ENCODE measurements around the gene OPCML. TPM values are rescaled to one million over a fixed set of nuclear protein-coding genes. Genes with fewer than 3 reads are reported as not detected.

OPCML gene
- total RNA-seq, 4 donors from 2014 or later, result 0.06 to 0.83 (median 0.24) TPM

DNA sequence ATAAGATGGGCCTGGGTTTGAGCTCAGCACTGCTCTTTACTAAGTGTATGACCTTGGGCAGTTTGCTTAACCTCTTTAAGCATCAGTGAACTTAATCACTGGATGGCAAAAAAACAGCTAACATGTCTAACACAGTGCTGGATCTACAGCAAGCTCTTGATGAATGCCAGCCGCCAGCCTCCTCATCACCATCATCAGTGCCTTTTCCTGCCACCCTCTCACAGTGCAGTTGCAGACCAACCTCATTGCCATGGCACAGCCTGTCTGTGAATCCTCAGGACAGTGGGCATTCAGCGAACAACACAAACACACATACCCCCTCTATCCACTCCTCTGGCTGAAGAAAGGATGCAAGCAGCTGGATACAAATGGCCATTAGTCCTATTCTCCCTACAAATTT lies 133.0 kb downstream of the OPCML start:
- 95% methylated on average over 2 of the region's 2 CpGs for WGBS
- peak; percentile 72 for DNase-seq (ENCODE audit: extremely low spot score)
- H3K4me3 ChIP-seq, result no peak overlapping the region
- intact Hi-C loops (cut with DNase I), result no loop called here
- no peaks in the 10 kb centered on the region for H3K9me3 ChIP-seq
- H3K36me3 ChIP-seq, result no peaks in the 10 kb centered on the region
- no peaks in the 10 kb centered on the region for H3K27me3 ChIP-seq
- no peak overlapping the region for H3K27ac ChIP-seq (replicated peaks in 1 of 4)
- no peaks in the 10 kb centered on the region for H3K4me1 ChIP-seq
- TF ChIP-seq POLR2AphosphoS5 (IDR thresholded peaks at IDR 0.05) (no peak), EP300 (IDR thresholded peaks at IDR 0.05) (no peak), POLR2A (IDR thresholded peaks at IDR 0.05; ENCODE audit: low read depth) (no peak)
- TF ChIP-seq, protein P1, sequence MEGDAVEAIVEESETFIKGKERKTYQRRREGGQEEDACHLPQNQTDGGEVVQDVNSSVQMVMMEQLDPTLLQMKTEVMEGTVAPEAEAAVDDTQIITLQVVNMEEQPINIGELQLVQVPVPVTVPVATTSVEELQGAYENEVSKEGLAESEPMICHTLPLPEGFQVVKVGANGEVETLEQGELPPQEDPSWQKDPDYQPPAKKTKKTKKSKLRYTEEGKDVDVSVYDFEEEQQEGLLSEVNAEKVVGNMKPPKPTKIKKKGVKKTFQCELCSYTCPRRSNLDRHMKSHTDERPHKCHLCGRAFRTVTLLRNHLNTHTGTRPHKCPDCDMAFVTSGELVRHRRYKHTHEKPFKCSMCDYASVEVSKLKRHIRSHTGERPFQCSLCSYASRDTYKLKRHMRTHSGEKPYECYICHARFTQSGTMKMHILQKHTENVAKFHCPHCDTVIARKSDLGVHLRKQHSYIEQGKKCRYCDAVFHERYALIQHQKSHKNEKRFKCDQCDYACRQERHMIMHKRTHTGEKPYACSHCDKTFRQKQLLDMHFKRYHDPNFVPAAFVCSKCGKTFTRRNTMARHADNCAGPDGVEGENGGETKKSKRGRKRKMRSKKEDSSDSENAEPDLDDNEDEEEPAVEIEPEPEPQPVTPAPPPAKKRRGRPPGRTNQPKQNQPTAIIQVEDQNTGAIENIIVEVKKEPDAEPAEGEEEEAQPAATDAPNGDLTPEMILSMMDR (IDR thresholded peaks at IDR 0.05), result no peak

DNA sequence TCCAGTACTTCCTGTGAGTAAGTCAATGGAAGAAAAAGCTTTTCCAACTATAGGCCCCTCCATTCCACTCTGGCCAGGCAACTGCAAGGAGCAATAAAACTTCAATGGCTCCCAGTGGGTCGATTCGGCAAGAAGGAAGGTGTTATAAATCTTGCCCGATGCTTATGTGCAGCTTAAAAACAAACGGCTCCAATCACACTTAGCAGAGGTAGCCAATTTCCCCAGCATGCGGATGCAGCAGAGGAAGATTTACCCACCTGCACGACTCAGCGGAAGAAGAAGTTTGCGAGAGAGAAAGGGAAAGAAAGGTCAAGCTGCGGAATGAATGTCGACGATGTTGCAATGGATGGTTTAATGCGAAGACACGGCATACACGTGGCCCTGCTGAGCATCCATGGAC lies 141.5 kb downstream of the OPCML start:
- Histone ChIP-seq H3K4me1 (no peaks in the 10 kb centered on the region), H3K9me3 (no peaks in the 10 kb centered on the region), H3K4me3 (no peak overlapping the region), H3K27me3 (peaks cover 0 to 6% (median 0%) of the 10 kb centered on the region in 4 donors), H3K36me3 (no peaks in the 10 kb centered on the region), H3K27ac (replicated peaks in 1 of 4) (no peak overlapping the region)
- peak; percentile 89 for DNase-seq (ENCODE audit: extremely low spot score)
- no peak for TF ChIP-seq POLR2AphosphoS5 (IDR thresholded peaks at IDR 0.05)
- no peak for TF ChIP-seq POLR2A (IDR thresholded peaks at IDR 0.05; ENCODE audit: low read depth)
- TF ChIP-seq, protein P1 (IDR thresholded peaks at IDR 0.05), result no peak
- TF ChIP-seq EP300 (IDR thresholded peaks at IDR 0.05), result no peak
- 88% methylated on average over 14 of the region's 14 CpGs for WGBS
- intact Hi-C loops (cut with DNase I), result no loop called here

DNA sequence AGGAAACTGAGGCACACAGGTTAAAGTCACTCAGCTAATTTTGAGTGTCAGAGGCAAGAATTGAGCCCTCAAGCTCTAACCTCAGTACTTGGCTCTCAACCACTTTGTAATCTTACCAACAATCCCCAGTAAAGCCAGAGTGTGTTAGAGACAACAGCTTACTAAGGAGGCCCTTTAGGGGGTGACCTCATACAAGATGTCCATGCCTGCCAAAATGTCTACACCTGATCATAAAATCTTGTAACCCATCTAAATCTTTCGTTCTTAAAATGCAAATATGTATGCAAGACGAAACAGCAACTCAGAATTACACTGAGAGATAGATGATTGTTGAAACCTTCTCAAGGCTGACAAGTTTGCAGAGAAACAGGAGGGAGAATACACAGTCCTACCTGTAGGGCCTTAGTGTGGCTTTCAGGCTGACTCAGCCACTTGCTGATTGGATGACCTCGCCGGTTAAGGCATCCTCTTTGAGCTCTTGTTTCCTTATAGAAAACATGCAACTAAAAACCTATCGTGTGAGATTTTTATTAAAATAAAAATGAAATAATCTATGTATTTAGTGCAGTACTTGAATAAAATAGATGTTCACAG lies 143.2 kb downstream of the OPCML start:
- intact Hi-C loops (cut with DNase I), result no loop called here
- no peak overlapping the region for H3K4me3 ChIP-seq
- TF ChIP-seq POLR2A (IDR thresholded peaks at IDR 0.05; ENCODE audit: low read depth) (no peak), EP300 (IDR thresholded peaks at IDR 0.05) (no peak), POLR2AphosphoS5 (IDR thresholded peaks at IDR 0.05) (no peak)
- TF ChIP-seq, protein P1 (IDR thresholded peaks at IDR 0.05), result no peak
- DNase-seq (ENCODE audit: extremely low spot score), result peak; percentile 78
- no peaks in the 10 kb centered on the region for H3K4me1 ChIP-seq
- H3K36me3 ChIP-seq, result no peaks in the 10 kb centered on the region
- no peak overlapping the region for H3K27ac ChIP-seq (replicated peaks in 1 of 4)
- H3K27me3 ChIP-seq, result peaks cover 0 to 10% (median 0%) of the 10 kb centered on the region in 4 donors
- no peaks in the 10 kb centered on the region for H3K9me3 ChIP-seq
- 95% methylated on average over 5 of the region's 5 CpGs for WGBS

DNA sequence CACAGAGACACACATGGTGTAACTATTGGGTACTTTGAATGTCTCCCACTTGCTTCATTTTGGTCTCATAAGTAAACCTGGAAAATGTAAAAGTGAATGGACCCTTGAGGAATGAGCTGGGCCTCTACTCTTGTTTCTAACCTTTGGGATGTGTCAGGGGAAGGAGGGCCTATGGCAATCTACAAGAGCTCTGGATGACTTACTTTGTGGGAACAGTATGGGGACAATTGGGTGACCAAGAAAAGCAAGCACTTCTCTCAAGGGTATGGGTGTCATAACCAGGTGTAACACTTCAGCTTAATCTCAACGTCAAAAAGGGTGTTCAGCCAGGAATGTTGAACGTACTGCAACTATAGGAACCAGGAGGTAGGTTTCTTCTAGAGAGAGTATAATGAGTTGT lies 144.0 kb downstream of the OPCML start:
- peaks cover 0 to 10% (median 0%) of the 10 kb centered on the region in 4 donors for H3K27me3 ChIP-seq
- DNase-seq (ENCODE audit: extremely low spot score), result no peak
- TF ChIP-seq EP300 (IDR thresholded peaks at IDR 0.05) (no peak), POLR2A (IDR thresholded peaks at IDR 0.05; ENCODE audit: low read depth) (no peak), POLR2AphosphoS5 (IDR thresholded peaks at IDR 0.05) (no peak)
- TF ChIP-seq, protein P1 (IDR thresholded peaks at IDR 0.05), result no peak
- intact Hi-C loops (cut with DNase I), result no loop called here
- H3K36me3 ChIP-seq, result no peaks in the 10 kb centered on the region
- H3K4me1 ChIP-seq, result no peaks in the 10 kb centered on the region
- H3K4me3 ChIP-seq, result no peak overlapping the region
- WGBS, result 86% methylated on average over 2 of the region's 2 CpGs
- no peak overlapping the region for H3K27ac ChIP-seq (replicated peaks in 1 of 4)
- no peaks in the 10 kb centered on the region for H3K9me3 ChIP-seq

DNA sequence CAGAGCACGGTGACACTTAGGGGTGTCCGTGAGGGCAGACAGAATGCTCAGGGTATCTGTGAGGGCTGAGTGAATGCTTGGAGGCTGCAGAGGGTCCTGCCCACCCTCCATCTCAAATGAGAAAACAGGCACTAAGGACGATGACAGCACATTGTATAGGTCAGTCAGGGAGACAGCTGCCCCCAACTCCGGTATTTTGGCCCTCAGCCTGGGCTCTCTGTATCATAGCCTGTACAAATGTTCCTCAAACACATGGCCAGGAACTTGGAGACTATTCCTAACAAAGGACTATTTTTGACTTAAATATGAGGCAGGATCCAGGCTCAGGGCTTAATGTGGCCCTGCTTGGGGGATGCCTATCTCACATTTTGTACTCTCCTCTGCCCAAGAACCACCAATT lies 145.4 kb downstream of the OPCML start:
- H3K4me1 ChIP-seq, result no peaks in the 10 kb centered on the region
- no peaks in the 10 kb centered on the region for H3K9me3 ChIP-seq
- no peaks in the 10 kb centered on the region for H3K36me3 ChIP-seq
- no peak overlapping the region for H3K4me3 ChIP-seq
- peak; percentile 72 for DNase-seq (ENCODE audit: extremely low spot score)
- TF ChIP-seq POLR2AphosphoS5 (IDR thresholded peaks at IDR 0.05) (no peak), POLR2A (IDR thresholded peaks at IDR 0.05; ENCODE audit: low read depth) (no peak), EP300 (IDR thresholded peaks at IDR 0.05) (no peak)
- TF ChIP-seq, protein P1 (IDR thresholded peaks at IDR 0.05), result no peak
- no peak overlapping the region for H3K27ac ChIP-seq (replicated peaks in 1 of 4)
- WGBS, result 63% methylated on average over 2 of the region's 4 CpGs
- intact Hi-C loops (cut with DNase I), result no loop called here
- peaks cover 0 to 15% (median 0%) of the 10 kb centered on the region in 4 donors for H3K27me3 ChIP-seq

All from esophagus muscularis mucosa (tissue), 4 donors.